ENCODE results near the gene RPS6KA4.
"Not testable (repeated sequence)": the region's sequence is repeated elsewhere in the genome, so short reads cannot be mapped to it uniquely, and the experiment has no call there.

RPS6KA4 gene

DNA sequence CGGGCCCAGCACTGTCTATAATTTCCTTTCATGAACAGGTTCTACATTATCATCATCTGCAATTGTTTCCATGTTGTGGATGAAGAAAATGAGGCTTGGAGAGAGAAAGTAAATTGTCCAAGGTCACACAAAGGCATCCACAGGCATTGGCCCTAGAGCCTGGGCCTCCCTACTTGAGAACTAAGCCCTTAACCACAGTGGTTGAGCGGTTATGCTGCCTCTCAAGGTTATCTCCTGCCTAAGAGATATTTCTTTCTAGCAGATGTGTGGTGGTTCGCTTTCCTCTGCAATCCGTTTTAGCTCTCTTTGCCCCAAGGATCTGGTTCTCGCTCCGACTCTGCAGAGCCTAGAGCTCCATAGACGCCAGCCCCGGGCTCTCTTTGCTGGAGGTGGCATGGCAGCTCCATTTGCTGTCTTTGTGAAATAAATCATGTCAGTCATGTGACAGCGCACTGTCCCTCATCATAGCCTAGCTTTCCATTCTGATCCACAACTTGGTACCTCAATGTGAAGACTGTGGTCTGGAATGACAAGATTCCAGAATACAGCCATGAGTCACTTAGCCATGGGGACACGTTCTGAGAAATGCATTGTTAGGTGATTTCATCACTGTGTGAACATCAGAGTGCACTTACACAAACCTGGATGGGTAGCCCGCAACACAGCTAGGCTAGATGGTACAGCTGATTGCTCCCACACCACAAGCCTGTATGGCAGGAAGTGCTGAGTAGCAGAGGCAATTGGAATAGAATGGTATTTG, 27.2 kb downstream of the RPS6KA4 start:
- peak; percentile 72 for DNase-seq (ENCODE audit: low read depth, low spot score)

DNA sequence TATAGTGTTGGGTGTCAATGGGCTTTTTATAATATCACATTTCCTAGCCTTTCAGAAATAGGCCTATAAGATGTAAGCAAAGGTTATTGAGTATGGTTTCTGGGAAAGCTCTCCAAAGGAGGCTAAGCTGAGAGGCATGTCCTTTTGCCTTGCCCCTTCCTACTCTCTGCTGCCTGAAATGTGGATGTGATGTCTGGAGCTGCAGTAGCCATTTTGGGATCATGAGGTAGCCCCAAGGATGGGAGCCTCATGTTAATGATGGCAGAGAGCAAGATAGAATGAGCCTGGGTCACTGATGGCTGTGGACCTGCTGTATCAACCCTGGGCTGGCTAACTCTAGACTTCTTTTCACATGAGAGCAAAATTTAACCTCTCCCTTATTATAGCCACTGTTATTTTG, 29.0 kb downstream of the RPS6KA4 start:
- no peak for DNase-seq (ENCODE audit: low read depth, low spot score)

DNA sequence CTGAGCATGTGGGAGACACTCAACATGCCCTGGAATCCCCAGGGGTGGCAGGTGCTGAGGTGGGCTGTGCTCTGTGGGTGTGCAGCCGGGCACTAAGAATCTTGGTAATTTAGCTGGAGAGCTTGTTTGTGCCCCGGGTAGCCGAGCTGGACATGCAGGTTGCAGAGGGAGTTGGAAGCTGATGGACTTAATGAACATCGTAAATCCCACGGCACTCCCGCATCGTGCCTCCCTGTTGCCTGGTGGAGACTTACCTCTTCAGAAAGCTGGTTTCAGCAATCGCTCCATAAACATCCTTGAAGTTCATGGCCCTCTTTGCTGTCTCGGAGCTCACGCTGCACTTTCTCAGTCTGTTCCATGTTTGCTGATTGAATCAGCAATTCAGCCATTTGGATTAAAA, 29.9 kb downstream of the RPS6KA4 start:
- DNase-seq (ENCODE audit: low read depth, low spot score) = no peak

DNA sequence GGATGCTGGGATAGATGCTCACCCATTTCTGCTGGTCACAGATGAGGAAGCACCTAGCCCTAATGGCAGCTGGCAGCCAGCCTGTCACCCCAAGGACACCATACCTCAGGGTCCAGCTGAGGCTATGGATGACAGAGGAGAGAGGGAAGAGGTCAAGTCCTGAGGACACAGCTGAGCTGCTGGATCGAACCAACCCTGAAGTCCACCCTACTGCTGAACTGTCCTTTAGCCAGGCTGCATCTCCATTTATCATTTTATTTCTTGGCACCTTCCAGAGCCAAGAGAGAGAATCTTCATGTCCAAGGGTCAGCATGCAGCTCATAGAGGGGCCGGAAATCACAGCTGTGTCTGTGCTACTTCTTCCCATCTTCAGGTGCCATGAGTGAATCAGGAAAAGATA, 30.9 kb downstream of the RPS6KA4 start:
- no peak for DNase-seq (ENCODE audit: low read depth, low spot score)

DNA sequence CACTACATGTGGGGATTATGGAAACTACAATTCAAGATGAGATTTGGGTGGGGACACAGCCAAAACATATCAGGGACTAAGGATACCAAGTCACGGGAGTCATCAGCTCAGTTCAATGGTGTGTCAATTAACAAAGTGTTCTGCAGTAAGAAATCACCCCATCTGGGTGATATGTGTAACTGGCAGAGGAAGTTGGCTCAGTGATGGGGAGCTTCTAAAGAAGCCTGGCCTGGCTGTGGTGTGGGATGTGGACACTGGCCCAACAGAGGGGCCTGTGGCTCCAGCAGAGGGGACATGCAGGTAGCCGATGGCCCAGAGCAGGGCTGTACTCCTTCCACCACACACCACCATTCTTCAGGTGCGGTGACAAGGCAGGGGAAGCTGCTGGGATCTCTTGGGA, 31.6 kb downstream of the RPS6KA4 start:
- DNase-seq (ENCODE audit: low read depth, low spot score) = no peak

DNA sequence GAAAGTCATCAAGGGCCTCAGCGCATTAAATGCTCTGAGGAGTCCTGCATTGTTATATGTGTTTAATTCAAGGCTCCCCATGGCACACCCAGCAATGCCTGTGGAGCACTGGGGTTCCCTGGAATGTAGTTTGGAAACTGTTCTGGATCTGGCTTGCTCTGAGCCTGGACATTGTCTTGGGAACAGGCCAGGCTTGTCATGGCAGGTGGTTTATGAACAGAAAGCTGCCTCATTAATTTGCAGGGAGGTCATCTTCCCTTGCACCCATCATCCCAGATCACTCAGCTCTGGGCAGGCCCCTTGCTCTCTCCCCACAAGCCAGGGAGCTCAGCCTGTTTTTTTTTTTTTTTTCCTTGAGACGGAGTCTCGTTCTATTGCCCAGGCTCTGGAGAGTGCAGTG, 32.9 kb downstream of the RPS6KA4 start:
- no peak for DNase-seq (ENCODE audit: low read depth, low spot score)

DNA sequence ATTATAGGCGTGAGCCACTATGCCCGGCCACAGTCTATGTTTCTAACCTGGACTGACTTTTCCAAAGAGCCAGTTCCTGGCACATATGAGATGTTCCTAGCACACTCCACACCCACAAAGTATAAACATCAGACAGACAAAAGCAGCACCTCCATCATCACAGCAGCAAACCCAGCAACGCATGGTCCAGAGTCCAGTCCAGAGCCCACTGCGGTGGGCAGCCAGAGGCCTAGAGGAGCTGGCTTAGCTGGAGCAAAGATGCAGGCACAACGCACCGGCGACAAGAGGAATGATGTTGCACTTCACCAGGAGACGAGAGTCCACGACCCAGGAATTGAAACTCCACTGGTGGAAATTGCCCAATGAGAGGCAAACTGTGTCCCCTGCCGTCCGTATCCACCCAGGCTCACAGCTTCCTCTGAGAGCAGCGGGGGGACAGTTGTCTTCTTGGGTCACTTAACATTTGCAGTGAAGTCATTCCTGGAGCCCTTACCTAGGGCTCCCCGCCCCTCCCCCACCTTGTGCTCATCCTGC, 36.6 kb downstream of the RPS6KA4 start:
- no peak for DNase-seq (ENCODE audit: low read depth, low spot score)

DNA sequence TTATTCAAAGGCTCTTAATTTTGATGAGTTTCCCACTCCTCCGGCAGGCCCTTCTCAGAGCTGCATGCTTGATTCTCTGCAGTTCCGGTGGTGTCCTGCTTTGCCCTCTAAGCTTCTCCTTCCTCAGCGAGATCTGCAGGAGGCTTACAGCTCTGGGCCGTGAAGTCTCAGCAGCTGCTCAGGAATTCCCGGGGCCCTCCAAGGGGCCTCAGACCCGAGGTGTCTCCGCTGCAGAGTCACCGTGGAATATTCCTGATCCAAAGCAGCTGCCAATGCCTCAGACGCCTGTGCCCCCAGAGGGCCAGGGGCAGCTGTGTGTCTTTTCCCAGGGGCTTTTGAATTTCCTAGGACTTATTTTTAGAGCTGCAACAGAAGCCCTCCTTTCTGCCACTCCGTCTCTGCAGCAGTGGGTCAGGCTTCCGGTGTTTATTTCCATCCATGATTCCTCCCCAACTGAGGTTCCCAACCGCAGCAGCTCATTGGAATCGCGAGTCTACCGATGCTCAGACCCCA, 37.2 kb downstream of the RPS6KA4 start:
- no peak for DNase-seq (ENCODE audit: low read depth, low spot score)

DNA sequence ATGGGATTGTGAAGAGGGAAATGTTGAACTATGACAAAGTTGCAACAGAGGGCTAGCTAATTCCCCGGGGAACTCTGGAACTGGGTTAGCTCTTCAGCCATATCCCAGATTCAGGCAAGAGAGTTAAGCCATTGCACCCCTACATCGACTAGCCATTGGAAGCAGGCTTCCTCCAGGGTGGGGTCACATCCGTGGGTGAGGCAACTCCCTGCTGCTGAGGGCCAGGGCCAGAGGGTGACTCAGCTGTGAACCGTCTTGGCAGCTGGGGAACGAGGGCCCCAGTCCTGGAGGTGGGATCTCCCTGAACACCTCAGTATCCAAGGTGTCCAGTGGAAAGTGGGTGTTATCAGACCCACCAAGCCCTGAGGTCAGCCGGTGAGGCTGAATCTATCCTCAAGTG, 41.1 kb downstream of the RPS6KA4 start:
- no peak for DNase-seq (ENCODE audit: low read depth, low spot score)

DNA sequence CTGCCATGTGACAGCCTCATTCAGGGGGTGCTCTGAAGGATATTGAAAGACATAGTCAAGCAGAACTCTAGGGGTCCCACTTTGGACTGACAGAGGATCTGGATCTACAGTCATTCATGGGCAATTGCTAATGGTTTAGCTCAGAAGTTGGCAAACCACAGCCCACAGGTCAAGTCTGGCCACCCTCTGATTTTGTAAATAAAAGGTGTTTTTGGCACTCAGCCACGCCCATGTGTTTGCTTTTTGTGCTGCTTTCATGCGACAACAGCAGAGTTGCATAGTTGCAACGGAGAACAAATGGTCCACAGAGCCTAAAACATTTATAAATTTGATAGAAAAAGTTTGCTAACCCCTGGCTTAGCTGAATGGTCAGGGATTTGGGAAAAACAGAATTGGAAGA, 41.7 kb downstream of the RPS6KA4 start:
- DNase-seq (ENCODE audit: low read depth, low spot score) = no peak

DNA sequence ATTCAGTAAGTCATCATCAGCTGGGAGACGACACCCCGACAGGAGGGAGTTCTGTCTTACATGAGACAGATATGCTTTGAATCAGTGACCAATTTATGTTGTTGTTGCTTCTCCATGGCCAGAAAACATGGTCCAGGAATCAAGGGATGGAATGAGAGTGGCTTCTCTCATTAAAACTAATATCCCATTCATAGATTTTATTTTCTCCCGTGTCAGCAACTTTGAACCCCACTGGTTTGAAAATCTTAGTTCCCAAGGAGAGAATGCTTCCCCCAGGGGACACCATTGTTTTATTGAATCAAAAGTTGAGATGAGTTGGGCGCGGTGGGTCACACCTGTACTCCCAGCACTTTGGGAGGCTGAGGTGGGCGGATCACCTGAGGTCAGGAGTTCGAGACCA, 42.8 kb downstream of the RPS6KA4 start:
- DNase-seq (ENCODE audit: low read depth, low spot score) = no peak

DNA sequence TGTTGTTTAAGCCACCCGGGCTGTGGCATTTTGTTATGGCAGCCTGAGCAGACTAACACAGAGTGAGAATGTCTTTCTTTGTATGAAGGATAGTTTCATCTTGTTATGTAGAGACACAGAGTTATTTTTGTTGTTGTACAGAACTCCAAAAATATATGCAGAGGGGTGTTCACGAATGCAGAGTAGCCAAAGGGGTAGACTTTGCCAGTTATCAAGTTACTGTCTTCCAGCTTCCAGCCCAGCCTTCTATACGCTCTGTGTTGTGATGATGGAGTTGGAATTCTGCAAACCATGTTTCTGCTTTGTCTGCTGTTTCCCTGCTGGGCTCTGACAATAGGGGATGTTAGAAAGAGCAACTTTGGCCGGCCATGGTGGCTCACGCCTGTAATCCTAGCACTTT, 44.1 kb downstream of the RPS6KA4 start:
- no peak for DNase-seq (ENCODE audit: low read depth, low spot score)

DNA sequence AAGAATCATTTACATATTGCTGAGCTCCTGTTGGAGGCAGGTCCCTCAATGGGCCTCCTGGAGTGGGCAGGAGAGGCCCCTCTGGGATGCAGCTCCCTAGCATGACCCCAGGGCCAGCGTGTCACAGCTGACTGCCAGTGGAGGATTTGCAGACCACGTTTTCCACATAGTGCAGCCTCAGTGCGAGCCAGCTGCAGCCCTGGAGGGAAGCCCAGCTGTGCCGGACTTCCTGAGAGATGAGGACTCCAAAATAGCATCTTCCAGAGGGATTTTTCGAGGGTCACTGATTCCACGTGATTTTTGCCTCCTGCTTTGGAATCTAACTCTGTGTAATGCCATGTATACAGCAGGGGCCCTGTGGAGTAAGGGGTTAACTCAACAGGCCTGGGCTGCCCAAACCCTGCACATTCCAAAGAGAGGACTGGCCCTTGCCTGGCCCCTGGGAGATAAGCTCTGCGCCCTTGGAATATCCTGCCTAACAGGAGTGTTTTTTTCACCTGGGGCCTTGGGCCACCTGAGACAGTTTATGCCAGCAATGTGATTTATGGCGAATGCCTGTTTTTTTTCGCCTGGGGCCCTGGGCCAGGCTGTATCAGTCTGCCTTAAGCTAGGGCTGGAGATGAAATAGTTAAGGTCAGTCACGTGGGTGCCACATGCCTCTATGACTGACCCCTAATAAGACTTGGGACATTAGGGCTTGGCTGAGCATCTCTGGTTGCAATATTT, 47.4 kb downstream of the RPS6KA4 start:
- DNase-seq (ENCODE audit: low read depth, low spot score) = no peak

DNA sequence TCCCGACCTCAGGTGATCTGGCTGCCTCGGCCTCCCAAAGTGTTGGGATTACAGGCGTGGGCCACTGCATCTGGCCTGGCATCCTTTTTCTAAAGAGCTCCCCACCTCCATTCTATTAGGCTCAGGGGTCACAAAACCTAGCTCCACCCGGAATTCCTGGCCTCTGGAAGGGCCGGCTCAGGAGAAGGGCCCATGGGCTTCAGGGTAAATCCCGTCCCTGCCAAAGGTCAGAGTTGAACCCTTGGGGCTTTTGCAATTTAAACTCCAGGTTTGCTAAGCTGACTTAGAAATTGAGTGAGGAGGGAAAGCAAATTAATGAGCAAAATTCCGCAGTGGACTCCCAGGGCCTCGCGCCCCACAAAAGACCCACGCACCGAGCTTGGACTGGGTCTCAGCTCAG, 48.3 kb downstream of the RPS6KA4 start:
- DNase-seq (ENCODE audit: low read depth, low spot score) = no peak

DNA sequence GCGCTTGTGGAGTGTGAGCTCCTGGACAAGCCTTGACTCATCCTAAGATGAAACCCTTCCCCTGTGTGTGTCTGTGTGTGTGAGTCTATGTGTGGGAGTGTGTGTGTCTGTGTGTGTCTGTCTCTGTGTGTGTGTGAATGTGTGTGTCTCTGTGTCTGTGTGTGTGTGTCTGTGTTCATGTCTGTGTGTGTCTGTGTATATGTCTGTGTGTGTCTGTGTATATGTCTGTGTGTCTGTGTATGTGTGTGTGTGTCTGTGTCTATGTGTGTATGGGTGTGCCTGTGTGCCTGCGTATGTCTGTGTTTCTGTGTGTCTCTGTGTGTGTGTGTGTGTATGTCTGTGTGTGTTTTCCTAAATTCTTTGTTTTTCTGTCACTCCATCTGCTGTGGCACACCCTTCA, 48.7 kb downstream of the RPS6KA4 start:
- no peak for DNase-seq (ENCODE audit: low read depth, low spot score)

DNA sequence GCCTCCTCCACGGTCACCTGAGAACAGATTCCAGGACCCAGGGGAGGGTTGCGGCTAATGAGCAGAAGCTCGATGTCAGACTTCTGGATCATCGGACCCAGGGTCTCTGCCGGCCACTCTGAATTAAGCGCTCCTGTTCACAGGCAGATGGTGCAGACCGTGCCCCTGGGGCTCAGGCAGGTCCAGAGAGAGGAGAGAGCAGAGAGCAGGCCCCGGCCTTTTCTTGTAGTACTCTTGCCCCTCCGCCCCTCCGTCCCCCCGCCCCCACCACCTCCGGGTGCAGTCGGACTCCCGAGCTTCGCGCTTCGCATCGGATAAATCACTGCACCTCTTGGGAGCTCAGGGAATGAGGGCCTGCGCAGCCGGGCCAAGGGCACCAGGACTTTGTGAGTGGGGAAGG, 50.3 kb downstream of the RPS6KA4 start:
- no peak for DNase-seq (ENCODE audit: low read depth, low spot score)

DNA sequence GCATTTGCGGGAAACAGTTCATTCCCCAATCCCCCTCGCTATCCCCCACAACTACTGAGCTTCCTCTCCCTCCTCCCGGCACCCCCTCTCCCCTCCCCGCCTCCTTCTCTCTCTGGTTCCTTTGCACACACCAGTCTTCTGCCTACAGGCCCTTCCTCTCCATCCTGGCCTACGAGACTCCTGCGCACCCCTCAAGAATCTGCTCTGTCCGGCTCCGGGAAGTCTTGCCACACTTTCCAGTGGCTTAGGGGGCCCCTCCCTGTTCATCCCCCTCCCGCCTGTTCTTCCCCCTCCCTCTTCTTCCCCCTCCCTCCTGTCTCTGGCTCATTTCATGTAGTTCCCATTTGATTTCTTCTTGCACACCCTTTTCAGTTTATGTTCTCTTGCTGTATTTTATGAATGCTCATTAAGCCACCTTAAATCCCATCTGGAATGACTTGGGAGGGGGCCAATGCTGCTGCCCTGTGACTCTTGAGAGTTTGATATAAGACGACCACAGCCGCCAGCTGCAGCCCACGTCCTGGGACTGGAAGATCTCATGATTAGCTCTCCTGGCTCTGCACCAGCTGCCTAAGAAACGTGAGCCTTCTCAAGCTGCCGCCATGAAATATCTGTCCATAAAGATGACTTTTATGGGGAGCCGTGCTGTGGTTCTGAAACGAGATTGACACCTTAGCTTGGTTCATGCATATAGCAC, 50.9 kb downstream of the RPS6KA4 start:
- peak; percentile 21 for DNase-seq (ENCODE audit: low read depth, low spot score)

DNA sequence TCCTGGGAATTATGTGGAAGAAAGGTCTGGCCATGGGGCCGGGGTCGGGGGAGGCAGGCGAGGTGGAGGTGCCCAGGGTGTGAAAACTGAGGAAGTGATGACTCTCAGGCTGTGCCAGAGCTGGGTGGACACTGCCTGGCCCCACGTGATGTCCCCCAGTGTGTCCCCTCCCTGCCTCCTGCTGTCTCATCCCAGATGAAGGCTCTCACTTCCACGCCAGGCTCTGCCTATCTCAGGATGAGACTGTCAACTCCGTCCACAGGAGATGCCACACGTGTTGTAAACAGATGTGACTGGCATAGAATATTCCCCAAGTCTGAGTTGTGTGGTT, 51.4 kb downstream of the RPS6KA4 start:
- no peak for DNase-seq (ENCODE audit: low read depth, low spot score)

DNA sequence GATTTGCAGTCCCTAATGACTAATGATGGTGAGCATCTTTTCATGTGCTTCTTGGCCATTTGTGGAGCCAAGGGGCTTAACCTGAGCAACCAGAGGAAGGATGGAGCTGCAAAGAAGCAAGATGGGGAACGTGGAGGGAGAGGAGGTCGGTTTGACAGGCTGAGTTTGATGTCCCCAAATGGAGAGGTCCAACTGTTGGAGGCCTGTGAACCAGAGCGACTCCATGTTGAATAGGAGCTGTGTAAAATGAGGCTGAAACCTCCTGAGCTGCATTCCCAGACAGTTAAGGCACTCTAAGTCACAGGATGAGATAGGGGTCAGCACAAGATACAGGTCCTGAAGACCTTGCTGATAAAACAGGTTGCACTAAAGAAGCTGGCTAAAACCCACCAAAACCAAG, 54.5 kb downstream of the RPS6KA4 start:
- DNase-seq (ENCODE audit: low read depth, low spot score) = no peak

DNA sequence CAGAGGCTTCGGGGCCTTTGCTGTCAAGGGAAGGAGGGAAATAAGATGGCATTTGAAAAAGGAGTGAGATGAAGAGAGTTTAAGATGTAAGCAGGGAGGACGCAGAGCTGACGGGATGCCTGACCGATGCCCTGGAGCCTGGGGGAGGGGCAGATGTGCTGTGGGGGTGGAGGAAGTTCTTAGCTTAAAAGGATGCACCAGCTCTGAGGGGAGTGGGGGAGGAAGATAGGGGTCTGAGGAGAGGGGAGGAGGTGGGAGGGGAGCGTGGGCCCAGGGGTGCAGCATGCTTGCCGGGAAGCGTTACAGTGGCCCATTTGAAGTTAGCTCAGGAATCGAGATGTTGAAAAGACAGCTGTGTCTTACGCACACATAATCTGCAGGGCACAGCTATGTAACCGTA, 56.3 kb downstream of the RPS6KA4 start:
- no peak for DNase-seq (ENCODE audit: low read depth, low spot score)

DNA sequence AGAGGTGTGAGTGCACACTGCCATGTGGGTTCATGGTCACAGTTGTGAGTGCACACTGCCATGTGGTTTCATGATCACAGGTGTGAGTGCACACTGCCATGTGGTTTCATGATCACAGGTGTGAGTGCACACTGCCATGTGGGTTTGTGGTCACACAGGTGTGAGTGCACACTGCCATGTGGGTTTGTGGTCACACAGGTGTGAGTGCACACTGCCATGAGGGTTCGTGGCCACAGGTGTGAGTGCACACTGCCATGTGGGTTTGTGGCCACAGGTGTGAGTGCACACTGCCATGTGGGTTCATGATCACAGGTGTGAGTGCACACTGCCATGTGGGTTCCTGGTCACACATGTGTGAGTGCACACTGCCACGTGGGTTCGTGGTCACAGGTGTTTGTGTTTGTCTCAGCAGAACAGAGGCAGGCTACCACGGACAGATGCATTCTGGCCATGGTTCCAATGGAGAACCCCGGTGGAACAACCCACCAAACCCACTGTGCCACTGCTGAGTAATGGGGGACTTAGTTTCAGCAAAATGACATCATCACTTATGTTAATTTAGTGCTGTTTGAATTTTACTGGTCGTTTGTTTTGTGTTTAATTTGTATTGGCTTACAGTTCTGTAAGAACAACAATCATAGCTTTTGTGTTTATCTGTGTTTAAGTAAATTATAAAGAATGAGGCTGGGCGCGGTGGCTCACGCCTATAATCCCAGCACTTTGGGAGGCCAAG, 57.2 kb downstream of the RPS6KA4 start:
- DNase-seq (ENCODE audit: low read depth, low spot score) = no peak

DNA sequence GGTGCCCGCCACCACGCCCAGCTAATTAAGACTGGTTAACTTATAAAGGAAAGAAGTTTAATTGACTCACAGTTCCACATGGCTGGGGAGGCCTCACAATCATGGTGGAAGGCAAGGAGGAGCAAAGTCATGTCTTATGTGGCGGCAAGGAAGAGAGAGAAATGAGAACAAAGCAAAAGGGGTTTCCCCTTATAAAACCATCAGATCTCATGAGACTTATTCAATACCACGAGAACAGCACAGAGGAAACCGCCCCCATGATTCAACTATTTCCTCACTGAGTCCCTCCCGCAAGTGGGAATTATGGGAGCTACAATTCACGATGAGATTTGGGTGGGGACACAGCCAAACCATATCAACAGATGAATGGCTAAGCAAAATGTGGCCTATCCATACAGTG, 59.3 kb downstream of the RPS6KA4 start:
- not testable (repeated sequence) for DNase-seq (ENCODE audit: low read depth, low spot score)

Measured in astrocyte of the hippocampus (primary cell).